Measurements from ENCODE around the gene ZHX3.

DNA sequence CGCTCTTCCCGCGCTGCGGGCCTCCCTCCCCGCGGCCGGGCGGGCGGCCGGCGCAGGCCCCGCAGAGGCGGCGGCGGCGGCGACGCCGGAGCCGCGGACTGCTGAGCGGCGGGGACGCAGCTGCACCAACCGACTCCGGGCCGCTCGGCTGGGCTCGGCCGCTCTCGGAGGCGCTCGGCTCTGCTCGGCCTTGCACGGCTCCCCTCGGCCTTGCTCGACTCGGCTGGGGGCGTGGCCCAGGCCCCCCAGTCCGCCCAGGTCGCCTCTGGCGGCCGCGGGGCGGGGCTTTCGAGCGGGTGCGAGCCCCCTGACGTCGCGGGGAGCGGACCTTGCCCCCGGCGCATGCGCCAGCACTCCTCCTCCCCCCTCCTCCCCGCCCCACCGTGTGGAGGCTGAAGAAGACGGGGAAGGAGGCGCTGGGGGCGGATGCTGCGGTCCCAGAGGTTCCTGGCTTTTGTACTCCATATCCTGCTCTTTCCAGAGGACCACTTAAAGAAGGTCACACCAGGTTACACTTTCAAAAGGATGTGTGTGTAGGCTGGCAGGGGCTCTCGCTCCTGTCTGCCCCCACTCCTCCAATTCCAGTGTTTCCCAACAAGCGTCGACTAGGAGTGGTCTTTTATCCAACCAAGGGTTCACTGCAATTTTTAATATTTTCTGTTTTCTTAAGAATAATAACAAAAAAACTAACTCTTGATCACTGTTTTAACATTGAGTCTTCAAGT lies at the start of gene ZHX3:
- TF ChIP-seq JUND (IDR thresholded peaks at IDR 0.05; ENCODE audit: borderline replicate concordance, low read depth, low read length) (no peak), JUND (tag; IDR thresholded peaks at IDR 0.05; ENCODE audit: borderline replicate concordance, low read depth, low read length) (no peak; the same call in 2 of the 3 replicates), ATF7 (IDR thresholded peaks at IDR 0.05) (no peak), POLR2AphosphoS5 (IDR thresholded peaks at IDR 0.05; ENCODE audit: control insufficient read depth, insufficient read depth, low read depth, low read length) (no peak), BRCA1 (IDR thresholded peaks at IDR 0.05) (no peak), BRCA1 (CRISPR knock-in tag; IDR thresholded peaks at IDR 0.05) (no peak), FUS (optimal IDR thresholded peaks at IDR 0.05; ENCODE audit: low read depth, low read length) (no peak), ZNF197 (CRISPR knock-in tag; IDR thresholded peaks at IDR 0.05; ENCODE audit: low read depth) (no peak), PHB2 (IDR thresholded peaks at IDR 0.05; ENCODE audit: low read depth) (no peak), ZNF445 (CRISPR knock-in tag; IDR thresholded peaks at IDR 0.05; ENCODE audit: low read depth) (no peak)
- TF ChIP-seq, protein P1, sequence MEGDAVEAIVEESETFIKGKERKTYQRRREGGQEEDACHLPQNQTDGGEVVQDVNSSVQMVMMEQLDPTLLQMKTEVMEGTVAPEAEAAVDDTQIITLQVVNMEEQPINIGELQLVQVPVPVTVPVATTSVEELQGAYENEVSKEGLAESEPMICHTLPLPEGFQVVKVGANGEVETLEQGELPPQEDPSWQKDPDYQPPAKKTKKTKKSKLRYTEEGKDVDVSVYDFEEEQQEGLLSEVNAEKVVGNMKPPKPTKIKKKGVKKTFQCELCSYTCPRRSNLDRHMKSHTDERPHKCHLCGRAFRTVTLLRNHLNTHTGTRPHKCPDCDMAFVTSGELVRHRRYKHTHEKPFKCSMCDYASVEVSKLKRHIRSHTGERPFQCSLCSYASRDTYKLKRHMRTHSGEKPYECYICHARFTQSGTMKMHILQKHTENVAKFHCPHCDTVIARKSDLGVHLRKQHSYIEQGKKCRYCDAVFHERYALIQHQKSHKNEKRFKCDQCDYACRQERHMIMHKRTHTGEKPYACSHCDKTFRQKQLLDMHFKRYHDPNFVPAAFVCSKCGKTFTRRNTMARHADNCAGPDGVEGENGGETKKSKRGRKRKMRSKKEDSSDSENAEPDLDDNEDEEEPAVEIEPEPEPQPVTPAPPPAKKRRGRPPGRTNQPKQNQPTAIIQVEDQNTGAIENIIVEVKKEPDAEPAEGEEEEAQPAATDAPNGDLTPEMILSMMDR (IDR thresholded peaks at IDR 0.05 in 2 of 3, conservative IDR thresholded peaks at IDR 0.05 in 1 of 3; ENCODE audit: insufficient read depth in 2 of 3, low read depth in 1 of 3, low read length in 3 of 3): no peak
- TF ChIP-seq, protein P2, sequence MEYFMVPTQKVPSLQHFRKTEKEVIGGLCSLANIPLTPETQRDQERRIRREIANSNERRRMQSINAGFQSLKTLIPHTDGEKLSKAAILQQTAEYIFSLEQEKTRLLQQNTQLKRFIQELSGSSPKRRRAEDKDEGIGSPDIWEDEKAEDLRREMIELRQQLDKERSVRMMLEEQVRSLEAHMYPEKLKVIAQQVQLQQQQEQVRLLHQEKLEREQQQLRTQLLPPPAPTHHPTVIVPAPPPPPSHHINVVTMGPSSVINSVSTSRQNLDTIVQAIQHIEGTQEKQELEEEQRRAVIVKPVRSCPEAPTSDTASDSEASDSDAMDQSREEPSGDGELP (CRISPR knock-in tag; IDR thresholded peaks at IDR 0.05; ENCODE audit: borderline replicate concordance): 0 out of 2 replicates have a peak, but pooled peaks have one; percentile 20
- TF ChIP-seq, protein P3, sequence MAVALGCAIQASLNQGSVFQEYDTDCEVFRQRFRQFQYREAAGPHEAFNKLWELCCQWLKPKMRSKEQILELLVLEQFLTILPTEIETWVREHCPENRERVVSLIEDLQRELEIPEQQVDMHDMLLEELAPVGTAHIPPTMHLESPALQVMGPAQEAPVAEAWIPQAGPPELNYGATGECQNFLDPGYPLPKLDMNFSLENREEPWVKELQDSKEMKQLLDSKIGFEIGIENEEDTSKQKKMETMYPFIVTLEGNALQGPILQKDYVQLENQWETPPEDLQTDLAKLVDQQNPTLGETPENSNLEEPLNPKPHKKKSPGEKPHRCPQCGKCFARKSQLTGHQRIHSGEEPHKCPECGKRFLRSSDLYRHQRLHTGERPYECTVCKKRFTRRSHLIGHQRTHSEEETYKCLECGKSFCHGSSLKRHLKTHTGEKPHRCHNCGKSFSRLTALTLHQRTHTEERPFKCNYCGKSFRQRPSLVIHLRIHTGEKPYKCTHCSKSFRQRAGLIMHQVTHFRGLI (CRISPR knock-in tag; IDR thresholded peaks at IDR 0.05): no peak
